B cell (primary cell): Measurements from ENCODE around the gene CCK. TPM values are rescaled to one million over a fixed set of nuclear protein-coding genes. Genes with fewer than 3 reads are reported as not detected.

Experiments used
- ATAC-seq: fragments of 200-7000 bp; cut with Tn5 transposase; one replicate; pipeline ENCODE4 v1.10.0; 2021; ENCODE audit warnings: low read depth, mild to moderate bottlenecking, moderate number of reproducible peaks, moderate library complexity
- CTCF ChIA-PET: fragments of 350-600 bp; sonication (Branson Sonifier 250); formaldehyde crosslinking; loops from one replicate; lab custom pipeline; 2021; ENCODE audit warnings: antibody characterized with exemption, inconsistent platforms; lab: Charles Lee
- POLR2A ChIA-PET: fragments of 350-600 bp; sonication (Branson Sonifier 250); formaldehyde crosslinking; loops from one replicate; lab custom pipeline; 2021; ENCODE audit warnings: antibody characterized with exemption; lab: Charles Lee
- DNase-seq: peaks from one replicate; pipeline ENCODE4 v3.0.0; 2013
- H2AFZ ChIP-seq: 2 replicates; pipeline ENCODE4 v1.6.1; 2012; ENCODE audit warnings: mild to moderate bottlenecking, low read depth, low read length; ENCODE audit not compliant: insufficient read depth, poor library complexity, severe bottlenecking
- H3K27ac ChIP-seq, 2 donors: 1 replicate in 1 of 2; 2 replicates in 1 of 2; pipeline ENCODE4 v1.5.1; 2012 to 2013; ENCODE audit warnings: low read length in 2 of 2, mild to moderate bottlenecking in 2 of 2, moderate library complexity in 1 of 2
- H3K27me3 ChIP-seq, 4 experiments: fragments of 200-600 bp in 1 of 4; sonication (generic) in 1 of 4; replicated peaks in 1 of 4; 1 replicate in 2 of 4; 2 replicates in 2 of 4; pipeline versions ENCODE4 v1.6.1 to v1.7.0; 2013 to 2016; ENCODE audit warnings: low read length in 3 of 4, mild to moderate bottlenecking in 2 of 4, mixed read lengths in 1 of 4, moderate library complexity in 1 of 4; ENCODE audit not compliant: insufficient read depth in 4 of 4, control insufficient read depth in 3 of 4; ENCODE audit errors: control extremely low read depth in 1 of 4
- H3K36me3 ChIP-seq, 2 experiments: replicated peaks in 1 of 2; 1 replicate in 1 of 2; 2 replicates in 1 of 2; pipeline versions ENCODE4 v1.6.1 to v1.7.1; 2013; ENCODE audit warnings: low read length in 1 of 2; ENCODE audit not compliant: insufficient read depth in 2 of 2, control insufficient read depth in 1 of 2; ENCODE audit errors: control extremely low read depth in 1 of 2, extremely low read depth in 1 of 2
- H3K4me1 ChIP-seq, 2 donors: fragments of 200-600 bp in 1 of 2; sonication (generic) in 1 of 2; 1 replicate in 1 of 2; 2 replicates in 1 of 2; pipeline versions ENCODE4 v1.5.1 to v1.6.1; 2013 to 2017; ENCODE audit warnings: low read length in 2 of 2; ENCODE audit not compliant: control insufficient read depth in 2 of 2, insufficient read depth in 2 of 2
- H3K4me2 ChIP-seq: replicated peaks from 2 replicates; pipeline ENCODE3; 2012; ENCODE audit warnings: mild to moderate bottlenecking, low read depth, low read length; ENCODE audit not compliant: poor library complexity, severe bottlenecking
- H3K4me3 ChIP-seq, 5 experiments: fragments of 200-600 bp in 1 of 5; sonication (generic) in 1 of 5; 1 replicate in 3 of 5; 2 replicates in 2 of 5; pipeline versions ENCODE4 v1.5.1 to v1.7.0; 2011 to 2016; ENCODE audit warnings: low read length in 4 of 5, mild to moderate bottlenecking in 4 of 5, low read depth in 2 of 5, control low read depth in 1 of 5, moderate library complexity in 1 of 5; ENCODE audit not compliant: insufficient read depth in 1 of 5; ENCODE audit errors: control extremely low read depth in 1 of 5, extremely low read depth in 1 of 5
- H3K79me2 ChIP-seq: fragments of 200-600 bp; sonication (generic); one replicate; pipeline ENCODE4 v1.6.0; 2016; ENCODE audit warnings: low read length; ENCODE audit not compliant: control insufficient read depth, insufficient read depth
- H3K9ac ChIP-seq: fragments of 200-600 bp; sonication (generic); 2 replicates; pipeline ENCODE4 v1.6.1; 2017; ENCODE audit warnings: mild to moderate bottlenecking, low read length, moderate library complexity
- H3K9me3 ChIP-seq, 3 donors: one replicate each; pipeline versions ENCODE4 v1.6.1 to v1.7.1; 2013; ENCODE audit warnings: low read length in 2 of 3; ENCODE audit not compliant: control insufficient read depth in 2 of 3, insufficient read depth in 1 of 3; ENCODE audit errors: control extremely low read depth in 1 of 3
- H4K20me1 ChIP-seq: 2 replicates; pipeline ENCODE4 v1.6.0; 2012; ENCODE audit warnings: mild to moderate bottlenecking, low read length; ENCODE audit not compliant: insufficient read depth, control insufficient read depth, poor library complexity, severe bottlenecking
- H3K27ac Mint-ChIP-seq: one replicate; pipeline ENCODE4 v1.8.0; 2021; ENCODE audit warnings: mixed read lengths
- H3K27me3 Mint-ChIP-seq: one replicate; pipeline ENCODE4 v1.8.0; 2021; ENCODE audit warnings: mixed read lengths
- H3K4me1 Mint-ChIP-seq: one replicate; pipeline ENCODE4 v1.8.0; 2021; ENCODE audit warnings: mixed read lengths
- H3K4me3 Mint-ChIP-seq: one replicate; pipeline ENCODE4 v1.8.0; 2021; ENCODE audit warnings: mixed read lengths
- H3K9me3 Mint-ChIP-seq: one replicate; pipeline ENCODE4 v1.8.0; 2022; ENCODE audit warnings: mixed read lengths; ENCODE audit not compliant: insufficient read depth
- CTCF ChIP-seq: fragments of 200-600 bp; IDR thresholded peaks from one replicate; pipeline ENCODE4 v1.8.0; 2022; ENCODE audit warnings: antibody characterized with exemption, mild to moderate bottlenecking
- EZH2 ChIP-seq: IDR thresholded peaks from 2 replicates; pipeline ENCODE4 v1.6.1; 2012; ENCODE audit warnings: borderline replicate concordance, low read depth, mild to moderate bottlenecking, moderate library complexity, low read length; ENCODE audit not compliant: insufficient read depth, poor library complexity, severe bottlenecking
- WGBS: methylation state at CpG from one replicate; pipeline ENCODE4 v1.1.5; 2013; ENCODE audit warnings: missing lambda C conversion rate; ENCODE audit not compliant: insufficient coverage; 5-methylcytosine and 5-hydroxymethylcytosine counted together
- intact Hi-C: fragments of 100-400 bp; cut with micrococcal nuclease; formaldehyde crosslinking; loops from one replicate; pipeline ENCODE4 v1.10.0; 2022
- polyA plus RNA-seq: library from polyadenylated mRNA; depleted of rRNA; stranded (reverse); fragments of >200 nt; gene quantifications from 2 replicates; pipeline ENCODE4 v1.2.3, GENCODE V29; 2012
- total RNA-seq, 2 donors: library from RNA; stranded (reverse); fragments of 120-200 nt in 1 of 2; gene quantifications; 1 replicate in 1 of 2; 2 replicates in 1 of 2; pipeline versions ENCODE4 v1.2.3 to v1.2.4, GENCODE V29; 2013 to 2022

Gene CCK
- total and polyA plus RNA-seq, 2 donors (not counting 1 experiment from before 2014, with no cell fraction given) = not detected

GRCh38 chr3:42257007-42257406 is 9.0 kb downstream of the CCK start:
- no peak for DNase-seq
- ATAC-seq = no peak
- 77% methylated on average over 5 of the region's 7 CpGs for WGBS
- Mint-ChIP-seq H3K4me1 (no peaks in the 10 kb centered on the region), H3K27me3 (peaks cover 58% of the 10 kb centered on the region), H3K9me3 (peaks cover 4% of the 10 kb centered on the region), H3K27ac (no peak overlapping the region), H3K4me3 (no peak overlapping the region)
- Histone ChIP-seq H3K36me3 (no peaks in the 10 kb centered on the region), H3K9me3 (no peaks in the 10 kb centered on the region), H3K4me3 (no peak overlapping the region), H2AFZ (no peak overlapping the region), H3K79me2 (no peaks in the 10 kb centered on the region), H3K4me2 (no peak overlapping the region), H3K27me3 (peaks cover 0 to 19% (median 5%) of the 10 kb centered on the region in 4 experiments), H4K20me1 (no peaks in the 10 kb centered on the region), H3K9ac (no peak overlapping the region), H3K4me1 (no peaks in the 10 kb centered on the region), H3K27ac (no peak overlapping the region)
- ChIA-PET POLR2A (no interaction called here), CTCF (no interaction called here)
- intact Hi-C loops = no loop called here
- TF ChIP-seq EZH2 (no peak), CTCF (no peak)

GRCh38 chr3:42256135-42256819 is 9.7 kb downstream of the CCK start:
- H3K9ac ChIP-seq = no peak overlapping the region
- H3K79me2 ChIP-seq = no peaks in the 10 kb centered on the region
- no peak for ATAC-seq
- H2AFZ ChIP-seq = no peak overlapping the region
- TF ChIP-seq EZH2 = no peak
- no peaks in the 10 kb centered on the region for H4K20me1 ChIP-seq
- peaks cover 0 to 11% (median under 1%) of the 10 kb centered on the region in 4 experiments for H3K27me3 ChIP-seq
- no peaks in the 10 kb centered on the region for H3K9me3 ChIP-seq
- no peaks in the 10 kb centered on the region for H3K36me3 ChIP-seq
- Mint-ChIP-seq H3K27me3 (peaks cover 57% of the 10 kb centered on the region), H3K4me1 (no peaks in the 10 kb centered on the region), H3K27ac (no peak overlapping the region), H3K9me3 (peaks cover 4% of the 10 kb centered on the region), H3K4me3 (no peak overlapping the region)
- CTCF ChIA-PET = no interaction called here
- no peaks in the 10 kb centered on the region for H3K4me1 ChIP-seq
- no peak for DNase-seq
- WGBS = no CpG with 5 or more reads among the region's 1 CpG
- POLR2A ChIA-PET = no interaction called here
- no peak overlapping the region for H3K4me2 ChIP-seq
- H3K4me3 ChIP-seq = no peak overlapping the region
- intact Hi-C loops = no loop called here
- H3K27ac ChIP-seq = no peak overlapping the region
